Keratinocyte (primary cell): Measurements from ENCODE around the gene GDPD4. TPM values are rescaled to one million over a fixed set of nuclear protein-coding genes. Genes with fewer than 3 reads are reported as not detected.

Experiments
- DNase-seq: peaks from one replicate; pipeline ENCODE4 v3.0.0-alpha.2; 2011; ENCODE audit warnings: low read depth, missing footprints, low spot score
- FAIRE-seq: peaks from 2 replicates; lab custom pipeline; 2011; peaks lifted over from hg19 to GRCh38; lab: Jason Lieb, UNC
- H2AFZ ChIP-seq: 2 replicates; pipeline ENCODE4 v1.6.0; 2012; ENCODE audit warnings: low read length, control low read depth, inconsistent platforms; ENCODE audit not compliant: control insufficient read depth
- H3K27ac ChIP-seq: 2 replicates; pipeline ENCODE4 v1.5.1; 2011; ENCODE audit warnings: low read length; ENCODE audit not compliant: control insufficient read depth, insufficient read depth
- H3K27me3 ChIP-seq: 3 replicates; pipeline ENCODE4 v1.6.0; 2011; ENCODE audit warnings: low read length; ENCODE audit not compliant: control insufficient read depth, insufficient read depth; ENCODE audit errors: extremely low read depth
- H3K36me3 ChIP-seq, 2 experiments: 2 replicates in 1 of 2; 3 replicates in 1 of 2; pipeline ENCODE4 v1.5.1; 2011; ENCODE audit warnings: low read length in 2 of 2, mild to moderate bottlenecking in 1 of 2; ENCODE audit not compliant: control insufficient read depth in 2 of 2, insufficient read depth in 2 of 2; ENCODE audit errors: extremely low read depth in 1 of 2
- H3K4me1 ChIP-seq: 3 replicates; pipeline ENCODE4 v1.5.1; 2011; ENCODE audit warnings: low read length; ENCODE audit not compliant: control insufficient read depth, insufficient read depth; ENCODE audit errors: extremely low read depth
- H3K4me2 ChIP-seq: 3 replicates; pipeline ENCODE4 v1.6.0; 2011; ENCODE audit warnings: low read depth, low read length; ENCODE audit not compliant: control insufficient read depth, insufficient read depth; ENCODE audit errors: extremely low read depth
- H3K4me3 ChIP-seq, 3 experiments: fragments of 200-600 bp in 1 of 3; sonication (generic) in 1 of 3; 2 replicates in 2 of 3; 3 replicates in 1 of 3; pipeline ENCODE4 v1.5.1; 2011 to 2016; ENCODE audit warnings: low read length in 3 of 3, mild to moderate bottlenecking in 3 of 3, control low read depth in 2 of 3, inconsistent platforms in 1 of 3, low read depth in 1 of 3, mixed read lengths in 1 of 3, mixed run types in 1 of 3, moderate library complexity in 1 of 3; ENCODE audit not compliant: control insufficient read depth in 2 of 3, insufficient read depth in 2 of 3; ENCODE audit errors: extremely low read depth in 1 of 3
- H3K79me2 ChIP-seq: 2 replicates; pipeline ENCODE4 v1.6.0; 2012; ENCODE audit warnings: low read length; ENCODE audit not compliant: control insufficient read depth, insufficient read depth
- H3K9ac ChIP-seq: 3 replicates; pipeline ENCODE4 v1.6.0; 2011; ENCODE audit warnings: low read length; ENCODE audit not compliant: control insufficient read depth, insufficient read depth; ENCODE audit errors: extremely low read depth
- H3K9me1 ChIP-seq: 3 replicates; pipeline ENCODE4 v1.6.0; 2011; ENCODE audit warnings: low read length; ENCODE audit not compliant: control insufficient read depth, insufficient read depth; ENCODE audit errors: extremely low read depth
- H3K9me3 ChIP-seq: 2 replicates; pipeline ENCODE4 v1.5.1; 2012; ENCODE audit warnings: low read depth, low read length; ENCODE audit not compliant: control insufficient read depth
- H4K20me1 ChIP-seq: 3 replicates; pipeline ENCODE4 v1.6.0; 2011; ENCODE audit warnings: low read length; ENCODE audit not compliant: control insufficient read depth, insufficient read depth; ENCODE audit errors: extremely low read depth
- CTCF ChIP-seq, 3 experiments: IDR thresholded peaks in 1 of 3; conservative IDR thresholded peaks in 1 of 3; optimal IDR thresholded peaks in 1 of 3; 2 replicates in 2 of 3; 3 replicates in 1 of 3; pipeline versions ENCODE3 to v1.5.1; 2011; ENCODE audit warnings: low read length in 3 of 3, mild to moderate bottlenecking in 3 of 3, moderate library complexity in 2 of 3, control low read depth in 1 of 3, inconsistent platforms in 1 of 3; ENCODE audit not compliant: insufficient read depth in 2 of 3; ENCODE audit errors: extremely low read depth in 1 of 3
- EZH2 ChIP-seq: IDR thresholded peaks from one replicate; pipeline ENCODE4 v1.6.1; 2012; ENCODE audit warnings: inconsistent platforms, mild to moderate bottlenecking, low read length, moderate library complexity
- dilution Hi-C: fragments of 300-500 bp; cut with MboI; formaldehyde crosslinking; loops from one replicate; pipeline ENCODE4 v1.7.0; 2020; ENCODE audit warnings: low sequenced_read_pairs; ENCODE audit not compliant: extremely low pct_ligation_motif_present
- polyA plus RNA-seq, 5 experiments: library from polyadenylated mRNA; depleted of rRNA in 3 of 5; stranded (reverse) in 3 of 5; stranded (forward) in 1 of 5; unstranded in 1 of 5; fragments of >200 nt; gene quantifications; 1 replicate in 1 of 5; 2 replicates in 3 of 5; 3 replicates in 1 of 5; pipeline versions ENCODE4 v1.2.1 to v1.2.3, GENCODE V29; 2011 to 2012; ENCODE audit warnings: missing spikeins in 2 of 5, low read depth in 1 of 5, low replicate concordance in 1 of 5

Gene GDPD4
- polyA plus RNA-seq, 1 donor (not counting 4 experiments of a cell fraction or from before 2014, with no cell fraction given), result not detected

GRCh38 chr11:77212314-77213007 is 89.0 kb downstream of the GDPD4 start:
- H2AFZ ChIP-seq, result no peak overlapping the region
- FAIRE-seq (no peak), DNase-seq (no peak)
- TF ChIP-seq EZH2, result no peak
- no peak for TF ChIP-seq CTCF (optimal IDR thresholded peaks at IDR 0.05 in 1 of 3, IDR thresholded peaks at IDR 0.05 in 1 of 3, conservative IDR thresholded peaks at IDR 0.05 in 1 of 3; ENCODE audit: extremely low read depth in 1 of 3, insufficient read depth in 2 of 3, low read length in 3 of 3)
- H3K9ac ChIP-seq, result no peak overlapping the region
- H3K27ac ChIP-seq, result no peak overlapping the region
- H3K4me2 ChIP-seq, result no peak overlapping the region
- H3K9me1 ChIP-seq, result no peaks in the 10 kb centered on the region
- no peaks in the 10 kb centered on the region for H3K36me3 ChIP-seq
- H3K27me3 ChIP-seq, result no peaks in the 10 kb centered on the region
- H3K79me2 ChIP-seq, result no peaks in the 10 kb centered on the region
- no peaks in the 10 kb centered on the region for H4K20me1 ChIP-seq
- H3K4me3 ChIP-seq, result no peak overlapping the region
- no peaks in the 10 kb centered on the region for H3K9me3 ChIP-seq
- H3K4me1 ChIP-seq, result no peaks in the 10 kb centered on the region
- dilution Hi-C loops, result no loop called here

GRCh38 chr11:77211594-77212251 is 89.8 kb downstream of the GDPD4 start:
- Histone ChIP-seq H3K4me1 (no peaks in the 10 kb centered on the region), H3K9me3 (no peaks in the 10 kb centered on the region), H3K4me2 (no peak overlapping the region), H4K20me1 (no peaks in the 10 kb centered on the region), H2AFZ (no peak overlapping the region), H3K9me1 (no peaks in the 10 kb centered on the region), H3K79me2 (no peaks in the 10 kb centered on the region), H3K9ac (no peak overlapping the region), H3K27ac (no peak overlapping the region), H3K27me3 (no peaks in the 10 kb centered on the region), H3K36me3 (no peaks in the 10 kb centered on the region), H3K4me3 (no peak overlapping the region)
- no peak for FAIRE-seq
- dilution Hi-C loops, result no loop called here
- TF ChIP-seq CTCF (optimal IDR thresholded peaks at IDR 0.05 in 1 of 3, IDR thresholded peaks at IDR 0.05 in 1 of 3, conservative IDR thresholded peaks at IDR 0.05 in 1 of 3; ENCODE audit: extremely low read depth in 1 of 3, insufficient read depth in 2 of 3, low read length in 3 of 3) (no peak), EZH2 (no peak)
- DNase-seq, result no peak
